ENCODE results near the gene ZFX.

ZFX gene

GRCh38 chrX:24167719-24168472 is 18.4 kb downstream of the ZFX start:
- no peak for TF ChIP-seq CTCF (conservative IDR thresholded peaks at IDR 0.05; ENCODE audit: low read depth, low read length)
- no peak for DNase-seq (ENCODE audit: low read depth)
- H3K4me3 ChIP-seq (ENCODE audit: low read length) = no peak overlapping the region

GRCh38 chrX:24168807-24169206 is 19.3 kb downstream of the ZFX start:
- TF ChIP-seq CTCF (conservative IDR thresholded peaks at IDR 0.05; ENCODE audit: low read depth, low read length) = no peak
- no peak overlapping the region for H3K4me3 ChIP-seq (ENCODE audit: low read length)
- DNase-seq (ENCODE audit: low read depth) = no peak

GRCh38 chrX:24169211-24169610 is 19.7 kb downstream of the ZFX start:
- TF ChIP-seq CTCF (conservative IDR thresholded peaks at IDR 0.05; ENCODE audit: low read depth, low read length) = no peak
- DNase-seq (ENCODE audit: low read depth) = no peak
- H3K4me3 ChIP-seq (ENCODE audit: low read length) = no peak overlapping the region

GRCh38 chrX:24173115-24173847 is 23.8 kb downstream of the ZFX start:
- DNase-seq (ENCODE audit: low read depth) = no peak
- no peak overlapping the region for H3K4me3 ChIP-seq (ENCODE audit: low read length)

GRCh38 chrX:24175276-24175675 is 25.7 kb downstream of the ZFX start:
- no peak overlapping the region for H3K4me3 ChIP-seq (ENCODE audit: low read length)
- TF ChIP-seq CTCF (conservative IDR thresholded peaks at IDR 0.05; ENCODE audit: low read depth, low read length) = no peak
- DNase-seq (ENCODE audit: low read depth) = no peak

More at GRCh38 chrX:24173115-24173847, 23.8 kb downstream of the ZFX start:
- TF ChIP-seq CTCF (conservative IDR thresholded peaks at IDR 0.05; ENCODE audit: low read depth, low read length) = no peak

- no peak for DNase-seq (ENCODE audit: low read depth)
- no peak for TF ChIP-seq CTCF (conservative IDR thresholded peaks at IDR 0.05; ENCODE audit: low read depth, low read length)
- H3K4me3 ChIP-seq (ENCODE audit: low read length) = no peak overlapping the region
These were observed 28.9 kb downstream of the ZFX start for GRCh38 chrX:24178441-24178840.

- no peak for DNase-seq (ENCODE audit: low read depth)
- H3K4me3 ChIP-seq (ENCODE audit: low read length) = no peak overlapping the region
- TF ChIP-seq CTCF (conservative IDR thresholded peaks at IDR 0.05; ENCODE audit: low read depth, low read length) = no peak
These were observed 34.5 kb downstream of the ZFX start for GRCh38 chrX:24184018-24184417.

Measured in retinal pigment epithelial cell (primary cell).